ENCODE measurements around the gene STX1B. TPM values are rescaled to one million over a fixed set of nuclear protein-coding genes. Genes with fewer than 3 reads are reported as not detected.

Gene STX1B
- total and polyA plus RNA-seq, 2 donors (not counting 3 experiments of a cell fraction or from before 2014, with no cell fraction given) = 0.11 to 0.14 TPM

GRCh38 chr16:30986129-30986991 lies 24.1 kb downstream of the STX1B start:
- intact Hi-C loops (cut with micrococcal nuclease) (loop anchor here (10.0 kb wide), 1 partner anchor 708 kb away; no protein-coding TSS in a partner anchor), dilution Hi-C loops (cut with MboI; ENCODE audit: extremely low pct_ligation_motif_present, low sequenced_read_pairs) (no loop called here)
- Histone ChIP-seq H3K27ac (ENCODE audit: insufficient read depth, low read depth, low read length) (no peak overlapping the region), H3K9me3 (replicated peaks; ENCODE audit: control insufficient read depth, insufficient read depth, low read length) (no peaks in the 10 kb centered on the region), H4K20me1 (replicated peaks; ENCODE audit: control insufficient read depth, extremely low read depth, insufficient read depth, low read length) (no peaks in the 10 kb centered on the region), H3K4me2 (ENCODE audit: insufficient read depth, low read length) (no peak overlapping the region), H3K27me3 (ENCODE audit: control insufficient read depth in 2 of 2, insufficient read depth in 2 of 2, low read length in 2 of 2) (no peaks in the 10 kb centered on the region), H3K9ac (replicated peaks; ENCODE audit: extremely low read depth, insufficient read depth, low read length) (no peak overlapping the region), H3K79me2 (ENCODE audit: control insufficient read depth, insufficient read depth, low read length) (no peaks in the 10 kb centered on the region), H3K9me1 (replicated peaks; ENCODE audit: control insufficient read depth, extremely low read depth, insufficient read depth, low read length) (no peaks in the 10 kb centered on the region), H3K4me1 (ENCODE audit: control insufficient read depth, extremely low read depth, insufficient read depth, low read length) (no peaks in the 10 kb centered on the region), H3K4me3 (replicated peaks in 1 of 3; ENCODE audit: insufficient read depth in 1 of 3, low read depth in 1 of 3, low read length in 3 of 3) (no peak overlapping the region), H2AFZ (ENCODE audit: low read depth, low read length) (no peak overlapping the region), H3K36me3 (ENCODE audit: control insufficient read depth in 2 of 2, extremely low read depth in 1 of 2, insufficient read depth in 2 of 2, low read length in 2 of 2) (peaks cover 3 to 5% of the 10 kb centered on the region in 2 experiments)
- POLR2A ChIA-PET = interaction anchor here (1.2 kb wide), 1 partner anchor 193 kb away, joined by 4 read pairs; the partner anchor contains the start of gene FUS
- DNase-seq (ENCODE audit: low read depth, low spot score) (no peak), FAIRE-seq (no peak)
- TF ChIP-seq EZH2 (IDR thresholded peaks at IDR 0.05; ENCODE audit: borderline replicate concordance, low read depth, low read length, severe bottlenecking) (no peak), FOS (IDR thresholded peaks at IDR 0.05; ENCODE audit: borderline replicate concordance, insufficient read depth, low read length) (no peak), POLR2A (IDR thresholded peaks at IDR 0.05; ENCODE audit: low read depth, low read length) (no peak), POLR2AphosphoS5 (IDR thresholded peaks at IDR 0.05; ENCODE audit: insufficient read depth, low read depth, low read length) (no peak), JUN (IDR thresholded peaks at IDR 0.05; ENCODE audit: borderline replicate concordance, insufficient read depth, insufficient read length, low read depth) (no peak), GATA2 (IDR thresholded peaks at IDR 0.05; ENCODE audit: insufficient read depth, insufficient read length, low read depth, low read length) (no peak), MYC (IDR thresholded peaks at IDR 0.05; ENCODE audit: low read depth, low read length) (no peak)
- TF ChIP-seq, protein P1, sequence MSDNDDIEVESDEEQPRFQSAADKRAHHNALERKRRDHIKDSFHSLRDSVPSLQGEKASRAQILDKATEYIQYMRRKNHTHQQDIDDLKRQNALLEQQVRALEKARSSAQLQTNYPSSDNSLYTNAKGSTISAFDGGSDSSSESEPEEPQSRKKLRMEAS (IDR thresholded peaks at IDR 0.05; ENCODE audit: insufficient read depth, insufficient read length) = no peak
- TF ChIP-seq, protein P2, sequence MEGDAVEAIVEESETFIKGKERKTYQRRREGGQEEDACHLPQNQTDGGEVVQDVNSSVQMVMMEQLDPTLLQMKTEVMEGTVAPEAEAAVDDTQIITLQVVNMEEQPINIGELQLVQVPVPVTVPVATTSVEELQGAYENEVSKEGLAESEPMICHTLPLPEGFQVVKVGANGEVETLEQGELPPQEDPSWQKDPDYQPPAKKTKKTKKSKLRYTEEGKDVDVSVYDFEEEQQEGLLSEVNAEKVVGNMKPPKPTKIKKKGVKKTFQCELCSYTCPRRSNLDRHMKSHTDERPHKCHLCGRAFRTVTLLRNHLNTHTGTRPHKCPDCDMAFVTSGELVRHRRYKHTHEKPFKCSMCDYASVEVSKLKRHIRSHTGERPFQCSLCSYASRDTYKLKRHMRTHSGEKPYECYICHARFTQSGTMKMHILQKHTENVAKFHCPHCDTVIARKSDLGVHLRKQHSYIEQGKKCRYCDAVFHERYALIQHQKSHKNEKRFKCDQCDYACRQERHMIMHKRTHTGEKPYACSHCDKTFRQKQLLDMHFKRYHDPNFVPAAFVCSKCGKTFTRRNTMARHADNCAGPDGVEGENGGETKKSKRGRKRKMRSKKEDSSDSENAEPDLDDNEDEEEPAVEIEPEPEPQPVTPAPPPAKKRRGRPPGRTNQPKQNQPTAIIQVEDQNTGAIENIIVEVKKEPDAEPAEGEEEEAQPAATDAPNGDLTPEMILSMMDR (IDR thresholded peaks at IDR 0.05; ENCODE audit: extremely low read depth in 1 of 2, insufficient read depth in 1 of 2, low read depth in 1 of 2, low read length in 2 of 2) = no peak
- CTCF ChIA-PET = interaction anchor here (0.8 to 5.0 kb wide), 13 partner anchors 8 to 882 kb away, joined by 3 to 66 read pairs (median 12); partner anchors contain the start of genes KAT8, STX4, VKORC1 and ZNF646
- no TSS peak for BruUV-seq (replicated peaks)

Measured in endothelial cell of umbilical vein (primary cell).